GM23338 (cell line): ENCODE measurements around the gene DYRK3. TPM values are rescaled to one million over a fixed set of nuclear protein-coding genes. Genes with fewer than 3 reads are reported as not detected.

Experiments
- ATAC-seq: fragments of 200-7000 bp; cut with Tn5 transposase; 3 replicates; pipeline ENCODE4 v1.9.1; 2020
- DNase-seq: peaks from one replicate; pipeline ENCODE4 v3.0.0-alpha.2; 2015; ENCODE audit warnings: low spot score
- H2AFZ ChIP-seq: fragments of 200-600 bp; sonication (generic); 2 replicates; pipeline ENCODE4 v1.8.0; 2016; ENCODE audit warnings: antibody characterized with exemption, mild to moderate bottlenecking, moderate library complexity
- H3F3A ChIP-seq: fragments of 200-600 bp; sonication (generic); replicated peaks from 2 replicates; pipeline ENCODE4 v1.8.0; 2017; ENCODE audit warnings: antibody characterized with exemption, mixed run types, low read depth
- H3K27ac ChIP-seq: fragments of 200-600 bp; sonication (generic); 2 replicates; pipeline ENCODE4 v1.6.1; 2016; ENCODE audit warnings: low read depth
- H3K27me3 ChIP-seq: fragments of 200-600 bp; sonication (generic); 2 replicates; pipeline ENCODE4 v1.8.0; 2016; ENCODE audit warnings: mild to moderate bottlenecking, mixed run types, moderate library complexity; ENCODE audit not compliant: insufficient read depth
- H3K36me3 ChIP-seq: fragments of 200-600 bp; sonication (generic); 2 replicates; pipeline ENCODE4 v1.8.0; 2016; ENCODE audit warnings: mild to moderate bottlenecking; ENCODE audit not compliant: insufficient read depth
- H3K4me1 ChIP-seq: fragments of 200-600 bp; sonication (generic); 2 replicates; pipeline ENCODE4 v1.8.0; 2016; ENCODE audit warnings: mild to moderate bottlenecking, moderate library complexity; ENCODE audit not compliant: insufficient read depth
- H3K4me2 ChIP-seq: fragments of 200-600 bp; sonication (generic); 2 replicates; pipeline ENCODE4 v1.7.1; 2017; ENCODE audit warnings: mixed run types
- H3K4me3 ChIP-seq: fragments of 200-600 bp; sonication (generic); 2 replicates; pipeline ENCODE4 v1.6.1; 2016; ENCODE audit warnings: mixed run types
- H3K79me2 ChIP-seq: fragments of 200-600 bp; sonication (generic); replicated peaks from 2 replicates; pipeline ENCODE4 v1.8.0; 2017; ENCODE audit warnings: mild to moderate bottlenecking; ENCODE audit not compliant: insufficient read depth
- H3K9me2 ChIP-seq: fragments of 200-600 bp; sonication (generic); 2 replicates; pipeline ENCODE4 v1.8.0; 2017; ENCODE audit not compliant: insufficient read depth
- H4K20me1 ChIP-seq: fragments of 200-600 bp; sonication (generic); replicated peaks from 2 replicates; pipeline ENCODE4 v1.8.0; 2017; ENCODE audit warnings: mild to moderate bottlenecking; ENCODE audit not compliant: insufficient read depth
- H3K27ac Mint-ChIP-seq: 2 replicates; pipeline ENCODE4 v1.8.0; 2020; ENCODE audit warnings: inconsistent platforms, mild to moderate bottlenecking, moderate library complexity, mixed read lengths
- H3K27me3 Mint-ChIP-seq: 3 replicates; pipeline ENCODE4 v1.8.0; 2022; ENCODE audit warnings: low read depth, mild to moderate bottlenecking, moderate library complexity, mixed read lengths, inconsistent platforms; ENCODE audit not compliant: insufficient read depth, poor library complexity
- H3K36me3 Mint-ChIP-seq: 3 replicates; pipeline ENCODE4 v1.8.0; 2021; ENCODE audit warnings: low read depth, mild to moderate bottlenecking, inconsistent platforms, moderate library complexity, mixed read lengths
- H3K4me1 Mint-ChIP-seq: 3 replicates; pipeline ENCODE4 v1.8.0; 2020; ENCODE audit warnings: mild to moderate bottlenecking, inconsistent platforms, mixed read lengths
- H3K4me3 Mint-ChIP-seq: 3 replicates; pipeline ENCODE4 v1.8.0; 2021; ENCODE audit warnings: moderate library complexity, mild to moderate bottlenecking, inconsistent platforms, mixed read lengths
- H3K9me3 Mint-ChIP-seq: 3 replicates; pipeline ENCODE4 v1.8.0; 2020; ENCODE audit warnings: moderate library complexity, mild to moderate bottlenecking, inconsistent platforms, mixed read lengths
- CREB1 ChIP-seq: fragments of 250-450 bp; sonication (Bioruptor Pico); IDR thresholded peaks from 2 replicates; pipeline ENCODE4 v1.5.0; 2020; ENCODE audit warnings: low read depth, mild to moderate bottlenecking, moderate library complexity
- EZH2phosphoT487 ChIP-seq: fragments of 200-600 bp; sonication (generic); IDR thresholded peaks from one replicate; pipeline ENCODE4 v1.8.1; 2018; ENCODE audit warnings: antibody characterized with exemption; ENCODE audit not compliant: unreplicated experiment
- JUNB ChIP-seq: IDR thresholded peaks from one replicate; pipeline ENCODE4 v1.6.1; 2016; ENCODE audit warnings: antibody characterized with exemption; ENCODE audit not compliant: unreplicated experiment
- POLR2AphosphoS5 ChIP-seq: IDR thresholded peaks from 2 replicates; pipeline ENCODE4 v1.6.1; 2016; ENCODE audit warnings: antibody characterized with exemption, low read depth
- STAT1 ChIP-seq: IDR thresholded peaks from one replicate; pipeline ENCODE4 v1.6.1; 2016; ENCODE audit warnings: antibody characterized with exemption; ENCODE audit not compliant: unreplicated experiment
- ZNF114 ChIP-seq: fragments of 250-450 bp; sonication (Bioruptor Pico); IDR thresholded peaks from 2 replicates; pipeline ENCODE4 v1.5.0; 2020; ENCODE audit warnings: mild to moderate bottlenecking, moderate library complexity
- ZNF331 ChIP-seq: fragments of 250-450 bp; sonication (Bioruptor Pico); IDR thresholded peaks from 2 replicates; pipeline ENCODE4 v1.5.0; 2020; ENCODE audit warnings: low read depth, mild to moderate bottlenecking, moderate library complexity
- polyA plus RNA-seq: library from polyadenylated mRNA; unstranded; fragments of >200 nt; fragmentation: Nextera tagmentation; extraction: Ambion mirVana; gene quantifications from 2 replicates; pipeline ENCODE4 v1.2.1, GENCODE V29; 2016
- total RNA-seq: library from RNA; depleted of rRNA; stranded (reverse); fragments of >200 nt; shearing (Covaris generic); gene quantifications from 2 replicates; pipeline ENCODE4 v1.2.3, GENCODE V29; 2014
- TF ChIP-seq, protein P1 (sequence below): IDR thresholded peaks from 2 replicates; pipeline ENCODE4 v1.6.1; 2016; ENCODE audit warnings: antibody characterized with exemption
- TF ChIP-seq, protein P2 (sequence below): IDR thresholded peaks from one replicate; pipeline ENCODE4 v1.6.1; 2018; ENCODE audit warnings: antibody characterized with exemption; ENCODE audit not compliant: unreplicated experiment
- TF ChIP-seq, protein P3 (sequence below), 2 experiments: fragments of 200-600 bp in 1 of 2; sonication (generic) in 1 of 2; conservative IDR thresholded peaks; 2 replicates each; pipeline versions ENCODE4 v1.5.1 to v1.6.1; 2016 to 2017; ENCODE audit warnings: antibody characterized with exemption in 2 of 2, low read depth in 2 of 2, mild to moderate bottlenecking in 2 of 2, moderate library complexity in 1 of 2

DYRK3 gene
- total and polyA plus RNA-seq, 2 experiments from 2014 or later, result 2.9 to 9.5 TPM

DNA sequence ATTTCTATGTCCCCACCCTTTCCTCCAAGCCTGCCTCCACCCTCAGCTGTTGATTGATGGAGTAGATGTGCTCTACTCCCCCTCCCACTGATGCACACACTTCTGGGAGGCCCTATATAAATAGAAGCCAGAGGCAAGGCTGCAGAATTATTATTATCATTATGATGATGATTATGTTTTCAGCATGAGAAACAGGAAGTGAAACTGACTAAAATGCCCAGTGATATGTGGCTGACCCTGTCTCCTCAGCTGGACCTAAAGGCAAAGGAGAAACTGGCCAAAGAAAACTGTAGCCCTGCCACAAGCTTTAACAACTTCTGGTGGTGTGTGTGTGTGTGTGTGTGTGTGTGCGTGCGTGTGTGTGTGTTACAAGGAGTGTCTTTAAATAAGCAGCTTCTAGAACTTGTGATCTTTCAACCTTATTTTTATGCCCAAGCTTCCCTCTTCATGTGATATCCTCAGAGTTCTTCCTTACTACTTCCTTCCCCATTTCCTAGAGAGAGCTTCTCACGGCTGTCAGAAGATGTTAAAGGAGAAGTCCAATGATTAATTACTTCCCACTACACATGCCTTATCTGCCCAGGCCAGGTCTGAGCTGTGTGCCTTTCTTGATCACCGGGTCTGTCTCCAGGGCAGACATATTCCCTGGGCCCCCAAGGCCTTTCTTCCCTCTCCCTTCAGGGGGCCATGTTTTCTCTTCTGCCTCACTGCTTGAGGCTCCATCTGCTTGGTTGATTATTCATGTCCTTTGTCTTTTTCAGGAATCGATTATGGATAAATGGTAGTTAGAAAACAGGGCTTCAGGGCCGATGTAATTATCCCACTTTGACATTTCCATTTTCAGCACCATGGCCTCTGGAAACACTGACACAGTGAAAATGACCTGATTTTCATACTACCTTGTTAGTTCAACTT lies 37.8 kb downstream of the DYRK3 start (continued):
- TF ChIP-seq, protein P1, sequence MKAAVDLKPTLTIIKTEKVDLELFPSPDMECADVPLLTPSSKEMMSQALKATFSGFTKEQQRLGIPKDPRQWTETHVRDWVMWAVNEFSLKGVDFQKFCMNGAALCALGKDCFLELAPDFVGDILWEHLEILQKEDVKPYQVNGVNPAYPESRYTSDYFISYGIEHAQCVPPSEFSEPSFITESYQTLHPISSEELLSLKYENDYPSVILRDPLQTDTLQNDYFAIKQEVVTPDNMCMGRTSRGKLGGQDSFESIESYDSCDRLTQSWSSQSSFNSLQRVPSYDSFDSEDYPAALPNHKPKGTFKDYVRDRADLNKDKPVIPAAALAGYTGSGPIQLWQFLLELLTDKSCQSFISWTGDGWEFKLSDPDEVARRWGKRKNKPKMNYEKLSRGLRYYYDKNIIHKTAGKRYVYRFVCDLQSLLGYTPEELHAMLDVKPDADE, result no peak
- TF ChIP-seq, protein P2, sequence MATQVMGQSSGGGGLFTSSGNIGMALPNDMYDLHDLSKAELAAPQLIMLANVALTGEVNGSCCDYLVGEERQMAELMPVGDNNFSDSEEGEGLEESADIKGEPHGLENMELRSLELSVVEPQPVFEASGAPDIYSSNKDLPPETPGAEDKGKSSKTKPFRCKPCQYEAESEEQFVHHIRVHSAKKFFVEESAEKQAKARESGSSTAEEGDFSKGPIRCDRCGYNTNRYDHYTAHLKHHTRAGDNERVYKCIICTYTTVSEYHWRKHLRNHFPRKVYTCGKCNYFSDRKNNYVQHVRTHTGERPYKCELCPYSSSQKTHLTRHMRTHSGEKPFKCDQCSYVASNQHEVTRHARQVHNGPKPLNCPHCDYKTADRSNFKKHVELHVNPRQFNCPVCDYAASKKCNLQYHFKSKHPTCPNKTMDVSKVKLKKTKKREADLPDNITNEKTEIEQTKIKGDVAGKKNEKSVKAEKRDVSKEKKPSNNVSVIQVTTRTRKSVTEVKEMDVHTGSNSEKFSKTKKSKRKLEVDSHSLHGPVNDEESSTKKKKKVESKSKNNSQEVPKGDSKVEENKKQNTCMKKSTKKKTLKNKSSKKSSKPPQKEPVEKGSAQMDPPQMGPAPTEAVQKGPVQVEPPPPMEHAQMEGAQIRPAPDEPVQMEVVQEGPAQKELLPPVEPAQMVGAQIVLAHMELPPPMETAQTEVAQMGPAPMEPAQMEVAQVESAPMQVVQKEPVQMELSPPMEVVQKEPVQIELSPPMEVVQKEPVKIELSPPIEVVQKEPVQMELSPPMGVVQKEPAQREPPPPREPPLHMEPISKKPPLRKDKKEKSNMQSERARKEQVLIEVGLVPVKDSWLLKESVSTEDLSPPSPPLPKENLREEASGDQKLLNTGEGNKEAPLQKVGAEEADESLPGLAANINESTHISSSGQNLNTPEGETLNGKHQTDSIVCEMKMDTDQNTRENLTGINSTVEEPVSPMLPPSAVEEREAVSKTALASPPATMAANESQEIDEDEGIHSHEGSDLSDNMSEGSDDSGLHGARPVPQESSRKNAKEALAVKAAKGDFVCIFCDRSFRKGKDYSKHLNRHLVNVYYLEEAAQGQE, result no peak

DNA sequence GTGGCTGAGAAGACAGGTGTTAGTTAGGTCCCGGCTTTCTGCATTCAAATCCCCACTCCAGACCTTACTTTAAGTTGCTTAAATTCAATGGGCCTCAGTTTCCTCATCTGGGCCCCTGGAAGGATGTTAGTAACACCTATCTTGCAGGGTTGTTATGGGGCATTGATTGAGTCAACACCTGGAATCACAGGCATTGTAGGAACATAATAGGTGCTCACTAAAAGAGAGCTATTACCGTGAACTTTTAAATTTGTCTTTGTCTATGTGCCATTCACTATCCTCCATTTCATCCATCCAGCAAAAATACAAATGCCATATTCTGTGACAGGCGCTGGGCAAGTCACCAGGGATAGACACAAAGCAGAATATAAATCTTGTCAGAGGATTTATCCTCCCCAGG lies 38.9 kb downstream of the DYRK3 start:
- Histone ChIP-seq H3K4me1 (peaks cover 28% of the 10 kb centered on the region), H4K20me1 (no peaks in the 10 kb centered on the region), H3K27me3 (no peaks in the 10 kb centered on the region; the same call in 1 of the 2 replicates), H3K9me2 (no peaks in the 10 kb centered on the region), H3K36me3 (no peaks in the 10 kb centered on the region), H2AFZ (no peak overlapping the region), H3F3A (no peaks in the 10 kb centered on the region), H3K4me3 (no peak overlapping the region), H3K27ac (no peak overlapping the region), H3K79me2 (no peaks in the 10 kb centered on the region), H3K4me2 (no peak overlapping the region)
- Mint-ChIP-seq H3K36me3 (no peaks in the 10 kb centered on the region), H3K27me3 (peaks cover 2% of the 10 kb centered on the region), H3K27ac (no peak overlapping the region), H3K9me3 (no peaks in the 10 kb centered on the region), H3K4me3 (no peak overlapping the region), H3K4me1 (peaks cover 6% of the 10 kb centered on the region; the same call in 2 of the 3 replicates)
- DNase-seq, result no peak
- no peak for ATAC-seq
- TF ChIP-seq CREB1 (CRISPR knock-in tag) (no peak), ZNF114 (CRISPR knock-in tag) (no peak), POLR2AphosphoS5 (no peak), JUNB (no peak), STAT1 (no peak), EZH2phosphoT487 (no peak), ZNF331 (CRISPR knock-in tag) (no peak)
- TF ChIP-seq, protein P3, sequence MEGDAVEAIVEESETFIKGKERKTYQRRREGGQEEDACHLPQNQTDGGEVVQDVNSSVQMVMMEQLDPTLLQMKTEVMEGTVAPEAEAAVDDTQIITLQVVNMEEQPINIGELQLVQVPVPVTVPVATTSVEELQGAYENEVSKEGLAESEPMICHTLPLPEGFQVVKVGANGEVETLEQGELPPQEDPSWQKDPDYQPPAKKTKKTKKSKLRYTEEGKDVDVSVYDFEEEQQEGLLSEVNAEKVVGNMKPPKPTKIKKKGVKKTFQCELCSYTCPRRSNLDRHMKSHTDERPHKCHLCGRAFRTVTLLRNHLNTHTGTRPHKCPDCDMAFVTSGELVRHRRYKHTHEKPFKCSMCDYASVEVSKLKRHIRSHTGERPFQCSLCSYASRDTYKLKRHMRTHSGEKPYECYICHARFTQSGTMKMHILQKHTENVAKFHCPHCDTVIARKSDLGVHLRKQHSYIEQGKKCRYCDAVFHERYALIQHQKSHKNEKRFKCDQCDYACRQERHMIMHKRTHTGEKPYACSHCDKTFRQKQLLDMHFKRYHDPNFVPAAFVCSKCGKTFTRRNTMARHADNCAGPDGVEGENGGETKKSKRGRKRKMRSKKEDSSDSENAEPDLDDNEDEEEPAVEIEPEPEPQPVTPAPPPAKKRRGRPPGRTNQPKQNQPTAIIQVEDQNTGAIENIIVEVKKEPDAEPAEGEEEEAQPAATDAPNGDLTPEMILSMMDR (conservative IDR thresholded peaks at IDR 0.05; ENCODE audit: low read depth in 2 of 2), result no peak
- TF ChIP-seq, protein P1, result no peak
